Breast epithelium (tissue), 3 donors: ENCODE measurements around the gene NFASC.

Source experiments
- CTCF ChIP-seq, 3 donors: fragments of 450-650 bp; IDR thresholded peaks; one replicate each; pipeline ENCODE4 v1.5.1; 2016 to 2017; ENCODE audit warnings: antibody characterized with exemption in 3 of 3, mild to moderate bottlenecking in 3 of 3, moderate library complexity in 3 of 3
- POLR2A ChIP-seq: fragments of 450-650 bp; IDR thresholded peaks from one replicate; pipeline ENCODE4 v1.6.1; 2016; ENCODE audit warnings: antibody characterized with exemption, mild to moderate bottlenecking, moderate library complexity

- no peak for TF ChIP-seq CTCF (IDR thresholded peaks at IDR 0.05)
- TF ChIP-seq POLR2A: no peak
These were observed 77.1 kb downstream of the NFASC start for GRCh38 chr1:204947747-204948146.
